ENCODE measurements around the gene ADAMTS8. TPM values are rescaled to one million over a fixed set of nuclear protein-coding genes. Genes with fewer than 3 reads are reported as not detected.

Gene ADAMTS8
- total and polyA plus RNA-seq, 2 donors (not counting 1 experiment from before 2014, with no cell fraction given) = 15.0 to 18.8 TPM

- no peak for DNase-seq (ENCODE audit: low read depth in 2 of 2)
- H3K36me3 ChIP-seq (ENCODE audit: control insufficient read depth, insufficient read depth, low read length) = peaks cover 40% of the 10 kb centered on the region
- no peak overlapping the region for H3K4me2 ChIP-seq (ENCODE audit: extremely low read depth, insufficient read depth, low read length)
- H3K9ac ChIP-seq (ENCODE audit: insufficient read depth, low read length) = no peak overlapping the region
- no peak overlapping the region for H2AFZ ChIP-seq (ENCODE audit: low read length)
- TF ChIP-seq EZH2 (IDR thresholded peaks at IDR 0.05; ENCODE audit: low read length, missing control alignments) (no peak), CTCF (conservative IDR thresholded peaks at IDR 0.05 in 1 of 2, IDR thresholded peaks at IDR 0.05 in 1 of 2; ENCODE audit: low read depth in 1 of 2, low read length in 2 of 2) (no peak)
- no peak overlapping the region for H3K27ac ChIP-seq (ENCODE audit: insufficient read depth, low read length)
- H3K4me3 ChIP-seq (replicated peaks in 1 of 4; ENCODE audit: control extremely low read depth in 1 of 4, insufficient read depth in 1 of 4, low read depth in 3 of 4, low read length in 4 of 4) = no peak overlapping the region
- peaks cover 15% of the 10 kb centered on the region for H3K79me2 ChIP-seq (ENCODE audit: control insufficient read depth, insufficient read depth, low read length)
- no peaks in the 10 kb centered on the region for H3K27me3 ChIP-seq (ENCODE audit: control insufficient read depth, insufficient read depth, low read length)
- no peaks in the 10 kb centered on the region for H4K20me1 ChIP-seq (ENCODE audit: control insufficient read depth, extremely low read depth, insufficient read depth, low read length)
- H3K4me1 ChIP-seq (ENCODE audit: control insufficient read depth, extremely low read depth, insufficient read depth, low read length) = no peaks in the 10 kb centered on the region
- H3K9me3 ChIP-seq (ENCODE audit: control insufficient read depth, insufficient read depth, low read depth, low read length) = no peaks in the 10 kb centered on the region
Observed at GRCh38 chr11:130462931-130463330, 34.5 kb upstream of the ADAMTS8 start.

DNA sequence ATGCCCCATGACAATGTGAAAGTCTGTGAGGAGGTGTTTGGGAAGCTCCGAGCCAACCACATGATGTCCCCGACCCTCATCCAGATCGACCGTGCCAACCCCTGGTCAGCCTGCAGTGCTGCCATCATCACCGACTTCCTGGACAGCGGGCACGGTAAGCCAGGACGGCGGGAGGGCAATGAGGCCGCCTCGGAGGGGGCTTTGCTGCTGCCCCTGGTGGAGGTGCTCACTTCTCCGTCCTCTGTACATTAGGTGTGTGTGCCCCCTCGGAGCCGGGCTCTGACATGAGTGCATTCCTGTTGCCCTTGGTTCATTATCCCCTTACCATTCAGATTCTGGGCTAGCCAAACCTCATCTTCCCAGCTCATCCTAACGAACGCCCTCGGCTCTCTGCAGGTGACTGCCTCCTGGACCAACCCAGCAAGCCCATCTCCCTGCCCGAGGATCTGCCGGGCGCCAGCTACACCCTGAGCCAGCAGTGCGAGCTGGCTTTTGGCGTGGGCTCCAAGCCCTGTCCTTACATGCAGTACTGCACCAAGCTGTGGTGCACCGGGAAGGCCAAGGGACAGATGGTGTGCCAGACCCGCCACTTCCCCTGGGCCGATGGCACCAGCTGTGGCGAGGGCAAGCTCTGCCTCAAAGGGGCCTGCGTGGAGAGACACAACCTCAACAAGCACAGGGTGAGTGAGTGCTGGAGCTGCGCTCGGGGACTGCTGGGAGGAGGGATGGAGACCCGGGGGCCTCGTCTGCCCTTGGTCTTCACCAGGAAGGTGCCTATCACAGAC is 33.9 kb upstream of the ADAMTS8 start:
- peaks cover 36% of the 10 kb centered on the region for H3K36me3 ChIP-seq (ENCODE audit: control insufficient read depth, insufficient read depth, low read length)
- no peak for TF ChIP-seq EZH2 (IDR thresholded peaks at IDR 0.05; ENCODE audit: low read length, missing control alignments)
- no peak for TF ChIP-seq CTCF (conservative IDR thresholded peaks at IDR 0.05 in 1 of 2, IDR thresholded peaks at IDR 0.05 in 1 of 2; ENCODE audit: low read depth in 1 of 2, low read length in 2 of 2)
- H3K9ac ChIP-seq (ENCODE audit: insufficient read depth, low read length) = no peak overlapping the region

GRCh38 chr11:130459521-130459920 is 31.1 kb upstream of the ADAMTS8 start:
- H3K79me2 ChIP-seq (ENCODE audit: control insufficient read depth, insufficient read depth, low read length) = peaks cover 42% of the 10 kb centered on the region

More for the DNA sequence above, 33.9 kb upstream of the ADAMTS8 start:
- no peak overlapping the region for H3K4me3 ChIP-seq (replicated peaks in 1 of 4; ENCODE audit: control extremely low read depth in 1 of 4, insufficient read depth in 1 of 4, low read depth in 3 of 4, low read length in 4 of 4)
- H3K4me1 ChIP-seq (ENCODE audit: control insufficient read depth, extremely low read depth, insufficient read depth, low read length) = peaks cover 2% of the 10 kb centered on the region
- no peaks in the 10 kb centered on the region for H3K27me3 ChIP-seq (ENCODE audit: control insufficient read depth, insufficient read depth, low read length)
- peaks cover 20% of the 10 kb centered on the region for H3K79me2 ChIP-seq (ENCODE audit: control insufficient read depth, insufficient read depth, low read length)
- H3K4me2 ChIP-seq (ENCODE audit: extremely low read depth, insufficient read depth, low read length) = no peak overlapping the region
- no peak for DNase-seq (ENCODE audit: low read depth in 2 of 2)
- H3K27ac ChIP-seq (ENCODE audit: insufficient read depth, low read length) = no peak overlapping the region
- H3K9me3 ChIP-seq (ENCODE audit: control insufficient read depth, insufficient read depth, low read depth, low read length) = no peaks in the 10 kb centered on the region
- H4K20me1 ChIP-seq (ENCODE audit: control insufficient read depth, extremely low read depth, insufficient read depth, low read length) = no peaks in the 10 kb centered on the region
- H2AFZ ChIP-seq (ENCODE audit: low read length) = no peak overlapping the region

More at GRCh38 chr11:130459521-130459920, 31.1 kb upstream of the ADAMTS8 start:
- TF ChIP-seq EZH2 (IDR thresholded peaks at IDR 0.05; ENCODE audit: low read length, missing control alignments) (no peak), CTCF (conservative IDR thresholded peaks at IDR 0.05 in 1 of 2, IDR thresholded peaks at IDR 0.05 in 1 of 2; ENCODE audit: low read depth in 1 of 2, low read length in 2 of 2) (no peak)
- Histone ChIP-seq H3K9me3 (ENCODE audit: control insufficient read depth, insufficient read depth, low read depth, low read length) (no peaks in the 10 kb centered on the region), H3K27ac (ENCODE audit: insufficient read depth, low read length) (no peak overlapping the region), H3K9ac (ENCODE audit: insufficient read depth, low read length) (no peak overlapping the region), H3K27me3 (ENCODE audit: control insufficient read depth, insufficient read depth, low read length) (no peaks in the 10 kb centered on the region), H3K36me3 (ENCODE audit: control insufficient read depth, insufficient read depth, low read length) (peaks cover 30% of the 10 kb centered on the region), H2AFZ (ENCODE audit: low read length) (no peak overlapping the region), H3K4me3 (replicated peaks in 1 of 4; ENCODE audit: control extremely low read depth in 1 of 4, insufficient read depth in 1 of 4, low read depth in 3 of 4, low read length in 4 of 4) (no peak overlapping the region), H3K4me1 (ENCODE audit: control insufficient read depth, extremely low read depth, insufficient read depth, low read length) (peaks cover 8% of the 10 kb centered on the region), H4K20me1 (ENCODE audit: control insufficient read depth, extremely low read depth, insufficient read depth, low read length) (no peaks in the 10 kb centered on the region), H3K4me2 (ENCODE audit: extremely low read depth, insufficient read depth, low read length) (no peak overlapping the region)
- DNase-seq (ENCODE audit: low read depth in 2 of 2) = no peak
